Uterus (tissue), 4 donors: ENCODE data around the gene ARHGEF1. TPM values are rescaled to one million over a fixed set of nuclear protein-coding genes. Genes with fewer than 3 reads are reported as not detected.

Source experiments
- DNase-seq, 2 donors: peaks; one replicate each; pipeline ENCODE4 v3.0.0-alpha.2; 2019 to 2020
- H3K27ac ChIP-seq, 2 donors: fragments of 200-600 bp; sonication (generic); 1 replicate in 1 of 2; 2 replicates in 1 of 2; pipeline ENCODE4 v1.5.1; 2016 to 2018
- H3K27me3 ChIP-seq, 2 donors: fragments of 200-600 bp; sonication (generic); one replicate each; pipeline ENCODE4 v1.5.1; 2018 to 2019; ENCODE audit warnings: control low read depth in 1 of 2
- H3K36me3 ChIP-seq, 2 donors: fragments of 200-600 bp; sonication (generic); one replicate each; pipeline ENCODE4 v1.5.1; 2019; ENCODE audit warnings: control low read depth in 1 of 2
- H3K4me1 ChIP-seq, 2 donors: fragments of 200-600 bp; sonication (generic); one replicate each; pipeline ENCODE4 v1.5.1; 2018 to 2019; ENCODE audit warnings: control low read depth in 1 of 2
- H3K4me3 ChIP-seq, 2 donors: fragments of 200-600 bp; sonication (generic); 1 replicate in 1 of 2; 2 replicates in 1 of 2; pipeline ENCODE4 v1.5.1; 2018 to 2019; ENCODE audit warnings: mild to moderate bottlenecking in 1 of 2
- H3K9me3 ChIP-seq, 2 donors: fragments of 200-600 bp; sonication (generic); one replicate each; pipeline ENCODE4 v1.5.1; 2019; ENCODE audit warnings: control low read depth in 1 of 2
- CTCF ChIP-seq, 4 experiments: fragments of 200-600 bp in 2 of 4; fragments of 450-650 bp in 2 of 4; sonication (generic) in 2 of 4; IDR thresholded peaks; one replicate each; pipeline ENCODE4 v1.5.1; 2016 to 2019; ENCODE audit warnings: antibody characterized with exemption in 4 of 4, mild to moderate bottlenecking in 2 of 4, moderate library complexity in 1 of 4
- POLR2A ChIP-seq, 2 donors: fragments of 450-650 bp; IDR thresholded peaks; one replicate each; pipeline ENCODE4 v1.6.1; 2016; ENCODE audit warnings: antibody characterized with exemption in 2 of 2, mild to moderate bottlenecking in 1 of 2, moderate library complexity in 1 of 2
- intact Hi-C: fragments of 100-400 bp; cut with DNase I; formaldehyde crosslinking; loops from one replicate; pipeline ENCODE4 v1.15.1; 2023; ENCODE audit warnings: low total_unique reads
- total RNA-seq, 4 donors: library from RNA; depleted of rRNA in 3 of 4; stranded (reverse); fragments of >200 nt in 3 of 4; gene quantifications; one replicate each; pipeline versions ENCODE4 v1.1.0 to v1.2.4, GENCODE V29; 2014 to 2023
- donor health status: DM: yes; HTN: yes; CAD: no.

ARHGEF1 gene
- total RNA-seq, 4 donors from 2014 or later: 13.5 to 118 (median 37.1) TPM

GRCh38 chr19:41868989-41869300, 14.0 kb upstream of the ARHGEF1 start:
- Histone ChIP-seq H3K27ac (no peak overlapping the region), H3K9me3 (no peaks in the 10 kb centered on the region), H3K4me1 (peaks cover 0 to 3% of the 10 kb centered on the region in 2 donors), H3K36me3 (no peaks in the 10 kb centered on the region), H3K4me3 (no peak overlapping the region), H3K27me3 (no peaks in the 10 kb centered on the region)
- no peak for TF ChIP-seq POLR2A (IDR thresholded peaks at IDR 0.05)
- no peak for TF ChIP-seq CTCF (IDR thresholded peaks at IDR 0.05)
- intact Hi-C loops: no loop called here
- no peak for DNase-seq

GRCh38 chr19:41869374-41869955, 13.5 kb upstream of the ARHGEF1 start:
- H3K36me3 ChIP-seq: no peaks in the 10 kb centered on the region
- H3K9me3 ChIP-seq: no peaks in the 10 kb centered on the region
- H3K4me1 ChIP-seq: peaks cover 0 to 3% of the 10 kb centered on the region in 2 donors
- DNase-seq: no peak
- TF ChIP-seq POLR2A (IDR thresholded peaks at IDR 0.05) (no peak), CTCF (IDR thresholded peaks at IDR 0.05) (no peak)
- no peak overlapping the region for H3K27ac ChIP-seq
- no peaks in the 10 kb centered on the region for H3K27me3 ChIP-seq
- intact Hi-C loops: no loop called here
- no peak overlapping the region for H3K4me3 ChIP-seq

- intact Hi-C loops: no loop called here
- H3K9me3 ChIP-seq: no peaks in the 10 kb centered on the region
- no peak overlapping the region for H3K27ac ChIP-seq
- no peaks in the 10 kb centered on the region for H3K27me3 ChIP-seq
- no peaks in the 10 kb centered on the region for H3K36me3 ChIP-seq
- no peak for DNase-seq
- H3K4me3 ChIP-seq: no peak overlapping the region
- peaks cover 0 to 1% of the 10 kb centered on the region in 2 donors for H3K4me1 ChIP-seq
- TF ChIP-seq POLR2A (IDR thresholded peaks at IDR 0.05): no peak
Observed at GRCh38 chr19:41870401-41870873, 12.5 kb upstream of the ARHGEF1 start.

- Histone ChIP-seq H3K9me3 (no peaks in the 10 kb centered on the region), H3K27me3 (no peaks in the 10 kb centered on the region), H3K27ac (no peak overlapping the region), H3K4me1 (no peaks in the 10 kb centered on the region), H3K4me3 (no peak overlapping the region), H3K36me3 (no peaks in the 10 kb centered on the region)
- TF ChIP-seq POLR2A (IDR thresholded peaks at IDR 0.05): no peak
- no peak for TF ChIP-seq CTCF (IDR thresholded peaks at IDR 0.05)
- no peak for DNase-seq
- intact Hi-C loops: no loop called here
Observed at GRCh38 chr19:41871573-41872383, 11.2 kb upstream of the ARHGEF1 start.

GRCh38 chr19:41872384-41872774, 10.6 kb upstream of the ARHGEF1 start:
- intact Hi-C loops: no loop called here
- no peaks in the 10 kb centered on the region for H3K27me3 ChIP-seq
- DNase-seq: no peak
- no peak overlapping the region for H3K27ac ChIP-seq
- TF ChIP-seq CTCF (IDR thresholded peaks at IDR 0.05): no peak
- no peak for TF ChIP-seq POLR2A (IDR thresholded peaks at IDR 0.05)
- no peaks in the 10 kb centered on the region for H3K36me3 ChIP-seq
- H3K4me3 ChIP-seq: no peak overlapping the region
- H3K9me3 ChIP-seq: no peaks in the 10 kb centered on the region
- H3K4me1 ChIP-seq: no peaks in the 10 kb centered on the region
